Mammary epithelial cell (primary cell): ENCODE results near the gene PTPRG.

Source experiments
- EZH2 ChIP-seq: IDR thresholded peaks from 2 replicates; pipeline ENCODE4 v1.6.1; 2012; ENCODE audit warnings: low read length, inconsistent platforms, borderline replicate concordance
- TF ChIP-seq, protein P1 (sequence below), 2 donors: IDR thresholded peaks in 1 of 2; conservative IDR thresholded peaks in 1 of 2; 2 replicates each; pipeline ENCODE4 v1.5.1; 2011 to 2012; ENCODE audit warnings: inconsistent platforms in 2 of 2, low read length in 2 of 2, mild to moderate bottlenecking in 2 of 2, control low read depth in 1 of 2, low read depth in 1 of 2; ENCODE audit not compliant: insufficient read depth in 1 of 2; ENCODE audit errors: extremely low read depth in 1 of 2

GRCh38 chr3:61822588-61822987, 261.2 kb downstream of the PTPRG start:
- TF ChIP-seq, protein P1, sequence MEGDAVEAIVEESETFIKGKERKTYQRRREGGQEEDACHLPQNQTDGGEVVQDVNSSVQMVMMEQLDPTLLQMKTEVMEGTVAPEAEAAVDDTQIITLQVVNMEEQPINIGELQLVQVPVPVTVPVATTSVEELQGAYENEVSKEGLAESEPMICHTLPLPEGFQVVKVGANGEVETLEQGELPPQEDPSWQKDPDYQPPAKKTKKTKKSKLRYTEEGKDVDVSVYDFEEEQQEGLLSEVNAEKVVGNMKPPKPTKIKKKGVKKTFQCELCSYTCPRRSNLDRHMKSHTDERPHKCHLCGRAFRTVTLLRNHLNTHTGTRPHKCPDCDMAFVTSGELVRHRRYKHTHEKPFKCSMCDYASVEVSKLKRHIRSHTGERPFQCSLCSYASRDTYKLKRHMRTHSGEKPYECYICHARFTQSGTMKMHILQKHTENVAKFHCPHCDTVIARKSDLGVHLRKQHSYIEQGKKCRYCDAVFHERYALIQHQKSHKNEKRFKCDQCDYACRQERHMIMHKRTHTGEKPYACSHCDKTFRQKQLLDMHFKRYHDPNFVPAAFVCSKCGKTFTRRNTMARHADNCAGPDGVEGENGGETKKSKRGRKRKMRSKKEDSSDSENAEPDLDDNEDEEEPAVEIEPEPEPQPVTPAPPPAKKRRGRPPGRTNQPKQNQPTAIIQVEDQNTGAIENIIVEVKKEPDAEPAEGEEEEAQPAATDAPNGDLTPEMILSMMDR (conservative IDR thresholded peaks at IDR 0.05 in 1 of 2, IDR thresholded peaks at IDR 0.05 in 1 of 2; ENCODE audit: extremely low read depth in 1 of 2, insufficient read depth in 1 of 2, low read depth in 1 of 2, low read length in 2 of 2) = no peak
- no peak for TF ChIP-seq EZH2
